ENCODE measurements around the gene GABBR2. TPM values are rescaled to one million over a fixed set of nuclear protein-coding genes. Genes with fewer than 3 reads are reported as not detected.

The GABBR2 gene
- total and polyA plus RNA-seq, 2 donors (not counting 1 experiment from before 2014, with no cell fraction given): 0.03 TPM; not detected in 1

- H3K27me3 Mint-ChIP-seq: no peaks in the 10 kb centered on the region
- ATAC-seq (ENCODE audit: low read depth) (no peak), DNase-seq (no peak)
- H3K9me3 ChIP-seq (ENCODE audit: control extremely low read depth in 1 of 3, control insufficient read depth in 2 of 3, insufficient read depth in 1 of 3, low read length in 2 of 3): no peaks in the 10 kb centered on the region
- H3K36me3 ChIP-seq (replicated peaks in 1 of 2; ENCODE audit: control extremely low read depth in 1 of 2, control insufficient read depth in 1 of 2, extremely low read depth in 1 of 2, insufficient read depth in 2 of 2, low read length in 1 of 2): peaks cover 0 to 8% of the 10 kb centered on the region in 2 experiments
- 98% methylated on average over 10 of the region's 10 CpGs for WGBS (ENCODE audit: insufficient coverage)
- CTCF ChIA-PET: no interaction called here
- H3K9me3 Mint-ChIP-seq (ENCODE audit: insufficient read depth): no peaks in the 10 kb centered on the region
- H3K4me2 ChIP-seq (replicated peaks; ENCODE audit: low read depth, low read length, poor library complexity, severe bottlenecking): no peak overlapping the region
- no peaks in the 10 kb centered on the region for H4K20me1 ChIP-seq (ENCODE audit: control insufficient read depth, insufficient read depth, low read length, poor library complexity, severe bottlenecking)
- TF ChIP-seq, protein P1, sequence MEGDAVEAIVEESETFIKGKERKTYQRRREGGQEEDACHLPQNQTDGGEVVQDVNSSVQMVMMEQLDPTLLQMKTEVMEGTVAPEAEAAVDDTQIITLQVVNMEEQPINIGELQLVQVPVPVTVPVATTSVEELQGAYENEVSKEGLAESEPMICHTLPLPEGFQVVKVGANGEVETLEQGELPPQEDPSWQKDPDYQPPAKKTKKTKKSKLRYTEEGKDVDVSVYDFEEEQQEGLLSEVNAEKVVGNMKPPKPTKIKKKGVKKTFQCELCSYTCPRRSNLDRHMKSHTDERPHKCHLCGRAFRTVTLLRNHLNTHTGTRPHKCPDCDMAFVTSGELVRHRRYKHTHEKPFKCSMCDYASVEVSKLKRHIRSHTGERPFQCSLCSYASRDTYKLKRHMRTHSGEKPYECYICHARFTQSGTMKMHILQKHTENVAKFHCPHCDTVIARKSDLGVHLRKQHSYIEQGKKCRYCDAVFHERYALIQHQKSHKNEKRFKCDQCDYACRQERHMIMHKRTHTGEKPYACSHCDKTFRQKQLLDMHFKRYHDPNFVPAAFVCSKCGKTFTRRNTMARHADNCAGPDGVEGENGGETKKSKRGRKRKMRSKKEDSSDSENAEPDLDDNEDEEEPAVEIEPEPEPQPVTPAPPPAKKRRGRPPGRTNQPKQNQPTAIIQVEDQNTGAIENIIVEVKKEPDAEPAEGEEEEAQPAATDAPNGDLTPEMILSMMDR (IDR thresholded peaks at IDR 0.05): no peak
- no peak for TF ChIP-seq EZH2 (IDR thresholded peaks at IDR 0.05; ENCODE audit: borderline replicate concordance, insufficient read depth, low read depth, low read length, poor library complexity, severe bottlenecking)
- H3K27ac Mint-ChIP-seq: no peak overlapping the region
- no peaks in the 10 kb centered on the region for H3K27me3 ChIP-seq (replicated peaks in 1 of 4; ENCODE audit: control extremely low read depth in 1 of 4, control insufficient read depth in 3 of 4, insufficient read depth in 4 of 4, low read length in 3 of 4)
- no peak overlapping the region for H3K4me3 Mint-ChIP-seq
- no peak overlapping the region for H3K27ac ChIP-seq (ENCODE audit: low read length in 2 of 2)
- H2AFZ ChIP-seq (ENCODE audit: insufficient read depth, low read depth, low read length, poor library complexity, severe bottlenecking): no peak overlapping the region
- POLR2A ChIA-PET: no interaction called here
- peaks cover 6% of the 10 kb centered on the region for H3K4me1 Mint-ChIP-seq
- H3K9ac ChIP-seq (ENCODE audit: low read length): no peak overlapping the region
- intact Hi-C loops (cut with micrococcal nuclease): no loop called here
- no peak overlapping the region for H3K4me3 ChIP-seq (ENCODE audit: control extremely low read depth in 1 of 5, extremely low read depth in 1 of 5, insufficient read depth in 1 of 5, low read depth in 2 of 5, low read length in 4 of 5)
- H3K4me1 ChIP-seq (ENCODE audit: control insufficient read depth in 2 of 2, insufficient read depth in 2 of 2, low read length in 2 of 2): peaks cover 3 to 7% of the 10 kb centered on the region in 2 donors
- H3K79me2 ChIP-seq (ENCODE audit: control insufficient read depth, insufficient read depth, low read length): no peaks in the 10 kb centered on the region
Observed at GRCh38 chr9:98732091-98732490, 23.4 kb upstream of the GABBR2 start.

DNA sequence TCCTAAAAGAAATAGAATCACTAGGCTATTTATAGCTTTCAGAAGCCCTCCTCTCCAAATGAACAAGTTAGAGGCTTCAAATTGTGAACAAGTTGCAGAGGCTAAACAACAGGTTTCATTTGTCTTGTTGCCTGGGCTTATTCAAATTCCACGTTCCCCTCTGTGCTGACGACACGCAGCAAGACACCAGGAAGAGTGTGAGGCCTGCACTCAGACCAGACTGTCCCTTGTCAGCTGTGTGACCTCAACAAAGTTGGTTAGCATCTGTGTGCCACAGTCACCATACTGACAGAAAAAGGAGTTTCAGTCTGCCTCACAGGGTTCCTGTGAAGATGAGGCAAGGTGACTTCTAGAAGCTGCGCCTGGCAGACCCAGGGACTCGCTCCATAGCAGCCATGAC, 22.1 kb upstream of the GABBR2 start:
- Histone ChIP-seq H4K20me1 (ENCODE audit: control insufficient read depth, insufficient read depth, low read length, poor library complexity, severe bottlenecking) (no peaks in the 10 kb centered on the region), H3K79me2 (ENCODE audit: control insufficient read depth, insufficient read depth, low read length) (no peaks in the 10 kb centered on the region), H2AFZ (ENCODE audit: insufficient read depth, low read depth, low read length, poor library complexity, severe bottlenecking) (no peak overlapping the region), H3K9me3 (ENCODE audit: control extremely low read depth in 1 of 3, control insufficient read depth in 2 of 3, insufficient read depth in 1 of 3, low read length in 2 of 3) (no peaks in the 10 kb centered on the region), H3K27me3 (replicated peaks in 1 of 4; ENCODE audit: control extremely low read depth in 1 of 4, control insufficient read depth in 3 of 4, insufficient read depth in 4 of 4, low read length in 3 of 4) (no peaks in the 10 kb centered on the region), H3K4me1 (ENCODE audit: control insufficient read depth in 2 of 2, insufficient read depth in 2 of 2, low read length in 2 of 2) (peaks cover 14 to 19% of the 10 kb centered on the region in 2 donors), H3K9ac (ENCODE audit: low read length) (no peak overlapping the region), H3K4me3 (ENCODE audit: control extremely low read depth in 1 of 5, extremely low read depth in 1 of 5, insufficient read depth in 1 of 5, low read depth in 2 of 5, low read length in 4 of 5) (no peak overlapping the region), H3K36me3 (replicated peaks in 1 of 2; ENCODE audit: control extremely low read depth in 1 of 2, control insufficient read depth in 1 of 2, extremely low read depth in 1 of 2, insufficient read depth in 2 of 2, low read length in 1 of 2) (peaks cover 0 to 8% of the 10 kb centered on the region in 2 experiments), H3K4me2 (replicated peaks; ENCODE audit: low read depth, low read length, poor library complexity, severe bottlenecking) (no peak overlapping the region), H3K27ac (ENCODE audit: low read length in 2 of 2) (no peak overlapping the region)
- H3K4me1 Mint-ChIP-seq: peaks cover 16% of the 10 kb centered on the region
- H3K27ac Mint-ChIP-seq: no peak overlapping the region
- no peak overlapping the region for H3K4me3 Mint-ChIP-seq
- no peak for TF ChIP-seq EZH2 (IDR thresholded peaks at IDR 0.05; ENCODE audit: borderline replicate concordance, insufficient read depth, low read depth, low read length, poor library complexity, severe bottlenecking)
- TF ChIP-seq, protein P1 (IDR thresholded peaks at IDR 0.05): no peak
- 82% methylated on average over 4 of the region's 5 CpGs for WGBS (ENCODE audit: insufficient coverage)
- no peaks in the 10 kb centered on the region for H3K9me3 Mint-ChIP-seq (ENCODE audit: insufficient read depth)
- ChIA-PET POLR2A (no interaction called here), CTCF (no interaction called here)
- DNase-seq: no peak
- no peak for ATAC-seq (ENCODE audit: low read depth)
- H3K27me3 Mint-ChIP-seq: no peaks in the 10 kb centered on the region
- intact Hi-C loops (cut with micrococcal nuclease): no loop called here

Data from B cell (primary cell).